A549 (cell line): ENCODE results near the gene LRRC71. TPM values are rescaled to one million over a fixed set of nuclear protein-coding genes. Genes with fewer than 3 reads are reported as not detected.

Experiments
- ATAC-seq, 2 experiments: fragments of 200-7000 bp in 1 of 2; fragments of >200 bp in 1 of 2; cut with Nextera tagmentation in 1 of 2; cut with Tn5 transposase in 1 of 2; 3 replicates each; pipeline versions ENCODE4 v1.8.0 to v1.9.1; 2018 to 2020; ENCODE audit warnings: mild to moderate bottlenecking in 1 of 2, moderate library complexity in 1 of 2
- CTCF ChIA-PET: fragments of 300-600 bp; sonication (Branson Sonifier 250); formaldehyde crosslinking; extraction: SDS; loops from one replicate; lab custom pipeline; 2021; ENCODE audit warnings: antibody characterized with exemption, inconsistent platforms; lab: Yijun Ruan, JAX
- POLR2A ChIA-PET: fragments of 350-600 bp; formaldehyde crosslinking; extraction: SDS; loops from one replicate; lab custom pipeline; 2021; ENCODE audit warnings: antibody characterized with exemption, inconsistent platforms; lab: Yijun Ruan, JAX
- DNase-seq, 2 experiments: peaks; one replicate each; pipeline versions ENCODE4 v3.0.0 to v3.0.0-alpha.2; 2011 to 2016; ENCODE audit warnings: low read depth in 1 of 2, low spot score in 1 of 2
- FAIRE-seq: peaks from 2 replicates; lab custom pipeline; 2011; peaks lifted over from hg19 to GRCh38; lab: Jason Lieb, UNC
- H3K27ac ChIP-seq, 2 experiments: fragments of >200 bp; sonication (Bioruptor Twin); formaldehyde crosslinking; 3 replicates each; pipeline ENCODE4 v1.5.1; 2016 to 2017
- H3K4me1 ChIP-seq: fragments of >200 bp; sonication (Bioruptor Twin); formaldehyde crosslinking; 3 replicates; pipeline ENCODE4 v1.6.1; 2016
- H3K4me2 ChIP-seq: fragments of >200 bp; sonication (Bioruptor Twin); formaldehyde crosslinking; 3 replicates; pipeline ENCODE4 v1.6.1; 2016
- H3K4me3 ChIP-seq: fragments of >200 bp; sonication (Bioruptor Twin); formaldehyde crosslinking; 3 replicates; pipeline ENCODE4 v1.5.1; 2016
- H3K9me3 ChIP-seq: fragments of >200 bp; sonication (Bioruptor Twin); formaldehyde crosslinking; 3 replicates; pipeline ENCODE4 v1.6.1; 2016
- E2F6 ChIP-seq: IDR thresholded peaks from 2 replicates; pipeline ENCODE4 v1.6.1; 2012; ENCODE audit warnings: low read depth, borderline replicate concordance
- FOXS1 ChIP-seq: fragments of 250-450 bp; sonication (Bioruptor Pico); IDR thresholded peaks from 2 replicates; pipeline ENCODE4 v1.5.0; 2020; ENCODE audit warnings: mild to moderate bottlenecking, moderate library complexity
- HMGXB4 ChIP-seq: fragments of 250-450 bp; sonication (Bioruptor Pico); IDR thresholded peaks from 2 replicates; pipeline ENCODE4 v1.5.0; 2021; ENCODE audit warnings: mild to moderate bottlenecking, moderate library complexity, borderline replicate concordance
- HOXA7 ChIP-seq: fragments of 250-450 bp; sonication (Bioruptor Pico); IDR thresholded peaks from 2 replicates; pipeline ENCODE4 v1.5.0; 2020; ENCODE audit warnings: mild to moderate bottlenecking, moderate library complexity
- KDM1A ChIP-seq: fragments of 200-600 bp; sonication (generic); IDR thresholded peaks from 2 replicates; pipeline ENCODE4 v1.6.1; 2016; ENCODE audit warnings: low read depth, mild to moderate bottlenecking
- NFE2L2 ChIP-seq: fragments of 150-350 bp; conservative IDR thresholded peaks from 2 replicates; pipeline ENCODE4 v1.6.1; 2014; ENCODE audit warnings: low read length
- PBX3 ChIP-seq: IDR thresholded peaks from 2 replicates; pipeline ENCODE4 v1.6.1; 2012
- PHF8 ChIP-seq: fragments of 200-600 bp; sonication (generic); IDR thresholded peaks from 2 replicates; pipeline ENCODE4 v1.6.1; 2016; ENCODE audit warnings: low read depth, mild to moderate bottlenecking, antibody characterized with exemption, moderate library complexity, borderline replicate concordance
- RCOR1 ChIP-seq: fragments of 150-350 bp; IDR thresholded peaks from 2 replicates; pipeline ENCODE4 v1.6.1; 2014; ENCODE audit warnings: antibody characterized with exemption, low read length, low read depth
- REST ChIP-seq: fragments of 200-600 bp; sonication (generic); IDR thresholded peaks from 2 replicates; pipeline ENCODE4 v1.6.1; 2016; ENCODE audit warnings: antibody characterized with exemption, mild to moderate bottlenecking, moderate library complexity
- RFX5 ChIP-seq: fragments of 450-650 bp; IDR thresholded peaks from 2 replicates; pipeline ENCODE4 v1.7.1; 2014; ENCODE audit warnings: antibody characterized with exemption, mild to moderate bottlenecking, moderate library complexity
- SMC3 ChIP-seq: fragments of >200 bp; sonication (Bioruptor Twin); formaldehyde crosslinking; IDR thresholded peaks from 3 replicates; pipeline ENCODE4 v1.6.1; 2018; ENCODE audit warnings: inconsistent platforms
- ZNF302 ChIP-seq: fragments of 250-450 bp; sonication (Bioruptor Pico); IDR thresholded peaks from 2 replicates; pipeline ENCODE4 v1.9.0; 2021; ENCODE audit warnings: inconsistent platforms, mild to moderate bottlenecking, moderate library complexity
- WGBS: methylation state at CpG from one replicate; pipeline ENCODE4 v1.1.6; 2017; ENCODE audit errors: missing lambda C conversion rate; 5-methylcytosine and 5-hydroxymethylcytosine counted together
- polyA plus RNA-seq, 4 experiments: library from polyadenylated mRNA; depleted of rRNA in 3 of 4; stranded (reverse); fragments of >200 nt; fragmentation: RNase III in 1 of 4; extraction: RNeasy Plus Mini Kit Qiagen cat#74134 plus additional on column Dnase treatment in 1 of 4; gene quantifications; 2 replicates in 3 of 4; 3 replicates in 1 of 4; pipeline ENCODE4 v1.2.3, GENCODE V29; 2011 to 2017

LRRC71 gene
- polyA plus RNA-seq, 2 of the 4 experiments (the other 2 are of a cell fraction) = 0.10 TPM; not detected in 1

- TF ChIP-seq REST (no peak), KDM1A (no peak), RCOR1 (no peak), HOXA7 (CRISPR knock-in tag) (no peak), PBX3 (no peak)
Observed at GRCh38 chr1:156949127-156949526, 28.7 kb downstream of the LRRC71 start (continued).

GRCh38 chr1:156951371-156951770 is 30.9 kb downstream of the LRRC71 start:
- Histone ChIP-seq H3K4me1 (no peaks in the 10 kb centered on the region), H3K4me3 (no peak overlapping the region), H3K27ac (no peak overlapping the region), H3K9me3 (no peaks in the 10 kb centered on the region), H3K4me2 (no peak overlapping the region)
- ATAC-seq (no peak), FAIRE-seq (no peak), DNase-seq (no peak)
- CTCF ChIA-PET = interaction anchor here (1.3 to 2.3 kb wide), 2 partner anchors 8 to 59 kb away, joined by 3 to 10 read pairs; no protein-coding TSS in a partner anchor
- 94% methylated on average over 5 of the region's 5 CpGs for WGBS
- POLR2A ChIA-PET = no interaction called here
- TF ChIP-seq SMC3 = no peak

- ChIA-PET POLR2A (no interaction called here), CTCF (interaction anchor here (1.6 kb wide), 1 partner anchor 16 kb away, joined by 4 read pairs; no protein-coding TSS in a partner anchor)
- Histone ChIP-seq H3K9me3 (no peaks in the 10 kb centered on the region), H3K27ac (no peak overlapping the region), H3K4me2 (no peak overlapping the region), H3K4me3 (no peak overlapping the region), H3K4me1 (no peaks in the 10 kb centered on the region)
- WGBS = 91% methylated on average over 2 of the region's 2 CpGs
- ATAC-seq = no peak
- TF ChIP-seq PHF8 (no peak), E2F6 (no peak), RFX5 (no peak), KDM1A (no peak), FOXS1 (CRISPR knock-in tag) (no peak), ZNF302 (CRISPR knock-in tag) (no peak), NFE2L2 (no peak), HMGXB4 (CRISPR knock-in tag) (no peak)
- FAIRE-seq = no peak
- no peak for DNase-seq
Observed at GRCh38 chr1:156953571-156953970, 33.1 kb downstream of the LRRC71 start.
